Aorta (tissue), 5 donors: ENCODE measurements around the gene UVSSA. TPM values are rescaled to one million over a fixed set of nuclear protein-coding genes. Genes with fewer than 3 reads are reported as not detected.
"Not testable (repeated sequence)": the region's sequence is repeated elsewhere in the genome, so short reads cannot be mapped to it uniquely, and the experiment has no call there.

Source experiments
- ATAC-seq: fragments of 200-7000 bp; cut with Tn5 transposase; one replicate; pipeline ENCODE4 v1.9.1; 2022; ENCODE audit warnings: moderate library complexity; ENCODE audit not compliant: low FRiP score
- DNase-seq, 2 donors: peaks; one replicate each; pipeline ENCODE4 v3.0.0-alpha.2; 2020
- H3K27ac ChIP-seq, 2 donors: one replicate each; pipeline ENCODE4 v1.5.1; 2013; ENCODE audit warnings: low read length in 2 of 2, mild to moderate bottlenecking in 2 of 2, moderate library complexity in 2 of 2, control low read depth in 1 of 2, inconsistent platforms in 1 of 2, low read depth in 1 of 2
- H3K27me3 ChIP-seq, 2 donors: one replicate each; pipeline ENCODE4 v1.6.1; 2013; ENCODE audit warnings: control low read depth in 1 of 2, low read length in 1 of 2, mild to moderate bottlenecking in 1 of 2, moderate library complexity in 1 of 2; ENCODE audit not compliant: insufficient read depth in 2 of 2, control insufficient read depth in 1 of 2
- H3K36me3 ChIP-seq, 2 donors: one replicate each; pipeline ENCODE4 v1.6.1; 2013; ENCODE audit warnings: control low read depth in 1 of 2, low read length in 1 of 2, mild to moderate bottlenecking in 1 of 2; ENCODE audit not compliant: insufficient read depth in 2 of 2, control insufficient read depth in 1 of 2
- H3K4me1 ChIP-seq, 2 donors: one replicate each; pipeline ENCODE4 v1.6.1; 2013; ENCODE audit warnings: low read length in 2 of 2, control low read depth in 1 of 2, mild to moderate bottlenecking in 1 of 2, moderate library complexity in 1 of 2; ENCODE audit not compliant: insufficient read depth in 2 of 2, control insufficient read depth in 1 of 2
- H3K4me3 ChIP-seq, 2 donors: one replicate each; pipeline ENCODE4 v1.5.1; 2013; ENCODE audit warnings: low read length in 2 of 2, control low read depth in 1 of 2, mild to moderate bottlenecking in 1 of 2
- H3K9me3 ChIP-seq: one replicate; pipeline ENCODE4 v1.6.1; 2013; ENCODE audit warnings: mild to moderate bottlenecking, low read length; ENCODE audit not compliant: control insufficient read depth
- WGBS, 2 donors: extraction: QIAGEN DNeasy Blood & Tissue Kit; methylation state at CpG; one replicate each; pipeline ENCODE4 v1.1.7; 2013; 5-methylcytosine and 5-hydroxymethylcytosine counted together
- intact Hi-C, 2 donors: fragments of 100-400 bp; cut with DNase I; formaldehyde crosslinking; loops; one replicate each; pipeline versions ENCODE4 v1.14.2 to v1.15.0; 2022
- polyA plus RNA-seq, 2 donors: library from polyadenylated mRNA; stranded (reverse); fragments of 200-250 nt; gene quantifications; one replicate each; pipeline ENCODE4 v1.2.3, GENCODE V29; 2013
- total RNA-seq, 2 donors: library from RNA; stranded (reverse); fragmentation: NEBNext Ultra II Directional; extraction: Animal tissue kit (Norgen Biotek cat#: 25700); gene quantifications; one replicate each; pipeline ENCODE4 v1.2.1, GENCODE V29; 2021
- donor health status: healthy with polysubstance abuse.
- donor health status: Bipolar disorder and iron deficiency.
- donor health status: DM: no; HTN: no; CAD: no.
- donor health status: DM: no; HTN: no; CAD: no.
- donor health status: DM: yes; HTN: yes; CAD: no.

The UVSSA gene
- total and polyA plus RNA-seq, 4 donors, result 2.3 to 33.5 (median 16.3) TPM

DNA sequence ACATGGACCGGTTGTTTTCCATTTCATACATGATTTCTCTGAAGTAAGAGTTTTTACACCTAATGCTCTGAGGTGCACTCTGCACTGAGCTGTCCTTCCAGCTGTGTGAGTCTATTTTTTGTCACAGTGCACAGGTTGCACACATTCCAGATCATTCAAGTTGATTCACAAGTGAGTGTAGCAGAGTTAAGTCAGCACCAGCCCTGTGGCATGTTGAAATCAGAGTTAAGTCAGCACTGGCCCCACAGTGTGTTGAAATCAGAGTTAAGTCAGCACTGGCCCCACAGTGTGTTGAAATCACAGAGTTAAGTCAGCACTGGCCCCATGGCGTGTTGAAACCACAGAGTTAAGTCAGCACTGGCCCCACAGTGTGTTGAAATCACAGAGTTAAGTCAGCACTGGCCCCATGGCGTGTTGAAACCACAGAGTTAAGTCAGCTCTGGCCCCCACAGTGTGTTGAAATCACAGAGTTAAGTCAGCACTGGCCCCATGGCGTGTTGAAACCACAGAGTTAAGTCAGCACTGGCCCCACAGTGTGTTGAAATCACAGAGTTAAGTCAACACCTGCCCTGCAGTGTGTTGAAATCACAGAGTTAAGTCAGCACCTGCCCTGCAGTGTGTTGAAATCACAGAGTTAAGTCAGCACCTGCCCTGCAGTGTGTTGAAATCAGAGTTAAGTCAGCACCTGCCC lies 11.7 kb upstream of the UVSSA start:
- H3K9me3 ChIP-seq, H3K27me3 ChIP-seq, ATAC-seq, intact Hi-C loops, DNase-seq, H3K27ac ChIP-seq, H3K4me3 ChIP-seq, H3K4me1 ChIP-seq: not testable (repeated sequence)
- H3K36me3 ChIP-seq, result peaks cover 0 to 17% of the 10 kb centered on the region in 2 donors
- WGBS, 2 donors, result 92 to 93% methylated on average over 4 of the region's 4 CpGs

GRCh38 chr4:1336088-1336491 lies 10.9 kb upstream of the UVSSA start:
- no peaks in the 10 kb centered on the region for H3K9me3 ChIP-seq
- WGBS, 2 donors, result 95 to 97% methylated on average over 7 of the region's 7 CpGs
- H3K4me1 ChIP-seq, result no peaks in the 10 kb centered on the region
- DNase-seq (no peak), ATAC-seq (no peak)
- no peaks in the 10 kb centered on the region for H3K27me3 ChIP-seq
- intact Hi-C loops, result no loop called here
- no peak overlapping the region for H3K4me3 ChIP-seq
- peaks cover 0 to 17% of the 10 kb centered on the region in 2 donors for H3K36me3 ChIP-seq
- no peak overlapping the region for H3K27ac ChIP-seq

- Histone ChIP-seq H3K27me3 (no peaks in the 10 kb centered on the region), H3K9me3 (no peaks in the 10 kb centered on the region), H3K4me1 (no peaks in the 10 kb centered on the region), H3K27ac (no peak overlapping the region), H3K36me3 (peaks cover 0 to 17% of the 10 kb centered on the region in 2 donors), H3K4me3 (no peak overlapping the region)
- 77 to 82% methylated on average over 11 of the region's 11 CpGs for WGBS, 2 donors
- ATAC-seq, result no peak
- no peak for DNase-seq
- intact Hi-C loops, result no loop called here
Measured at GRCh38 chr4:1337376-1337831, 9.6 kb upstream of the UVSSA start.

DNA sequence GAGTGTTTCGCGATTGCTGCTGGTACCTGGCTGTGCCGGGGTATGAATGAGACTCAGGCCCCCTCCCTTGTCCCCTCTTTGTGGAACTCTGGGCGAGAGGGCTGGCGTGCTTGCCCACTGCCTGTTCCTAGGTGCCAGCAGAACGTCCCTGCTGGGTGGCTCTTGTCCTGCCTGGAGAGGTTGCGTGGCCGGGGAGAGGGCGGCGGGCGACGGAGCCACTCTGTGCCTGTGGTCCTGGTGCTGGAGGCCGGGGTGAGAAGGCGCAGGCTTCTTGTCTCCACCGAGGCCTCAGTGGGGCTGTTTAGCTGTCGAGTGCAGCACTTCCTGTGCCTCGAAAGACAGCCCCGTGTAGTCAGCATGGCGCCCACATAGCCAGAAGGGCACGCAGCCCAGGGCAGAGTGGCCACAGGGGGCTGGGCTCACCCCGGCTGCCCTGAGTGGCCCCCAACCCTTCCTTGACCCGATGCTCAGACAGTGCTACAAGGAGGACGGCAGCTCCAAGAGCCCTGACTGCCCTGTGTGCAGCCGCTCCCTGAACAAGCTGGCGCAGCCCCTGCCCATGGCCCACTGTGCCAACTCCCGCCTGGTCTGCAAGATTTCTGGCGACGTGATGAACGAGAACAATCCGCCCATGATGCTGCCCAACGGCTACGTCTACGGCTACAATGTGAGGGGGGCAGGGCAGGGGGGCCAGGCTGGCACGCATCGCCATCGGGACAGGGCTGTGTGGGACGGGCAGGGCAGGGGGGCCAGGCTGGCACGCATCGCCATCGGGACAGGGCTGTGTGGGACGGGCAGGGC lies 8.9 kb upstream of the UVSSA start:
- Histone ChIP-seq H3K27me3 (no peaks in the 10 kb centered on the region), H3K9me3 (no peaks in the 10 kb centered on the region), H3K36me3 (peaks cover 0 to 17% of the 10 kb centered on the region in 2 donors), H3K4me3 (no peak overlapping the region), H3K27ac (no peak overlapping the region), H3K4me1 (no peaks in the 10 kb centered on the region)
- DNase-seq (no peak), ATAC-seq (no peak)
- intact Hi-C loops, result no loop called here
- WGBS, 2 donors, result 97% methylated on average over 41 of the region's 41 CpGs

GRCh38 chr4:1338752-1339414 lies 8.1 kb upstream of the UVSSA start:
- Histone ChIP-seq H3K4me3 (no peak overlapping the region), H3K36me3 (peaks cover 0 to 17% of the 10 kb centered on the region in 2 donors), H3K27ac (no peak overlapping the region), H3K4me1 (no peaks in the 10 kb centered on the region), H3K9me3 (no peaks in the 10 kb centered on the region), H3K27me3 (no peaks in the 10 kb centered on the region)
- intact Hi-C loops, result no loop called here
- DNase-seq (no peak), ATAC-seq (no peak)
- 96 to 97% methylated on average over 38 of the region's 38 CpGs for WGBS, 2 donors

- Histone ChIP-seq H3K9me3 (no peaks in the 10 kb centered on the region), H3K27me3 (no peaks in the 10 kb centered on the region), H3K27ac (no peak overlapping the region), H3K36me3 (peaks cover 0 to 17% of the 10 kb centered on the region in 2 donors), H3K4me3 (no peak overlapping the region), H3K4me1 (no peaks in the 10 kb centered on the region)
- whole genome bisulfite sequencing, 2 donors, result 97 to 98% methylated on average over 38 of the region's 38 CpGs
- intact Hi-C loops, result no loop called here
- no peak for ATAC-seq
- DNase-seq, result no peak
Measured at GRCh38 chr4:1339489-1339888, 7.5 kb upstream of the UVSSA start.

GRCh38 chr4:1340181-1340747 lies 6.7 kb upstream of the UVSSA start:
- intact Hi-C loops, result loop anchor here (10.0 kb wide), 1 partner anchor 175 kb away; no protein-coding TSS in a partner anchor
- no peak for DNase-seq
- ATAC-seq, result no peak
- Histone ChIP-seq H3K27me3 (no peaks in the 10 kb centered on the region), H3K4me3 (no peak overlapping the region), H3K9me3 (no peaks in the 10 kb centered on the region), H3K4me1 (no peaks in the 10 kb centered on the region), H3K27ac (no peak overlapping the region), H3K36me3 (peaks cover 0 to 17% of the 10 kb centered on the region in 2 donors)
- 91 to 96% methylated on average over 24 to 29 of the region's 29 CpGs for WGBS, 2 donors

GRCh38 chr4:1340861-1341260 lies 6.1 kb upstream of the UVSSA start:
- Histone ChIP-seq H3K27ac (no peak overlapping the region), H3K9me3 (no peaks in the 10 kb centered on the region), H3K4me3 (no peak overlapping the region), H3K4me1 (no peaks in the 10 kb centered on the region), H3K27me3 (no peaks in the 10 kb centered on the region), H3K36me3 (peaks cover 0 to 17% of the 10 kb centered on the region in 2 donors)
- intact Hi-C loops, result loop anchor here (10.0 kb wide), 1 partner anchor 176 kb away; no protein-coding TSS in a partner anchor
- ATAC-seq (no peak), DNase-seq (no peak)
- 96 to 98% methylated on average over 20 of the region's 20 CpGs for WGBS, 2 donors
